ENCODE data around the gene RAB20.

DNA sequence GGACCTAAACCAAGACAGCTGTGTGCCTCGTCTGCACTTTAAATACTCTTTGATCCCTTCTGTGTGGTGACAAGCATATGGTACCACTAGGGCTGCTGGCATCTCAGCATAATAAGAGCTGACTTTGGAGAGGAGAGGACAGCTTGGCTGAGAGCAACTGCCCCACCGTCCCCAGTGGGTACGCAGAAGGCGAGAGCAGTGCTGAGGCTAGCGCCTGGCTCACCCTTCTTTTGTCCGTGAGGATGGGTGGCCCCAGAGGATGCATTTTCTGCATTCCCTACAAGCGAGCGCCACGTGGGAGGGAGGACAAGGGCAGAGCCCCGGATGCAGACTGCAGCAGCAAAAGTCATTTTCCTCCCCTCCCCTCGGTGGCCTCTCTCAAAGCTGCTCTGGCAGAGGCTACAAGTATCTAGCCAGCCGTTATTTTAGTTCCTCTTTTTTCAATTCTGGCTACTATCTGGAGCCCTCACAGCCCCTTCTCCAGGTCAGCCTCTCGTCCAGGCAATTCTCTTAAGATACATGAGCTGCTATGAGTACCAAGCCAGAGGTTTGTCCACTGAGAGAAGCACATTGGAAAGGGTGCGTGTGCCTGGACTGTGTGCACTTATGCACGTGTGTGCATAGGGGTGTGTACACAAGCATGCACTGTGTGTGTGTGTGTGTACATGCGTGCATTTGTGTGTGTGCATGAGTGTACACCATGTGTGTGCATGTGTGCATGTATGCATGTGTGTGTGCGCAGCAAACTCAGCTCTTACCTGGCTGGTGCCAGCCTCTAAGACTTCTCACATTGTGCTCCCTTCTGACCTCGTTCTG is 51.3 kb downstream of the RAB20 start:
- TF ChIP-seq EZH2 (IDR thresholded peaks at IDR 0.05) = no peak
- TF ChIP-seq, protein P1, sequence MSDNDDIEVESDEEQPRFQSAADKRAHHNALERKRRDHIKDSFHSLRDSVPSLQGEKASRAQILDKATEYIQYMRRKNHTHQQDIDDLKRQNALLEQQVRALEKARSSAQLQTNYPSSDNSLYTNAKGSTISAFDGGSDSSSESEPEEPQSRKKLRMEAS (IDR thresholded peaks at IDR 0.05) = no peak
- TF ChIP-seq, protein P2, sequence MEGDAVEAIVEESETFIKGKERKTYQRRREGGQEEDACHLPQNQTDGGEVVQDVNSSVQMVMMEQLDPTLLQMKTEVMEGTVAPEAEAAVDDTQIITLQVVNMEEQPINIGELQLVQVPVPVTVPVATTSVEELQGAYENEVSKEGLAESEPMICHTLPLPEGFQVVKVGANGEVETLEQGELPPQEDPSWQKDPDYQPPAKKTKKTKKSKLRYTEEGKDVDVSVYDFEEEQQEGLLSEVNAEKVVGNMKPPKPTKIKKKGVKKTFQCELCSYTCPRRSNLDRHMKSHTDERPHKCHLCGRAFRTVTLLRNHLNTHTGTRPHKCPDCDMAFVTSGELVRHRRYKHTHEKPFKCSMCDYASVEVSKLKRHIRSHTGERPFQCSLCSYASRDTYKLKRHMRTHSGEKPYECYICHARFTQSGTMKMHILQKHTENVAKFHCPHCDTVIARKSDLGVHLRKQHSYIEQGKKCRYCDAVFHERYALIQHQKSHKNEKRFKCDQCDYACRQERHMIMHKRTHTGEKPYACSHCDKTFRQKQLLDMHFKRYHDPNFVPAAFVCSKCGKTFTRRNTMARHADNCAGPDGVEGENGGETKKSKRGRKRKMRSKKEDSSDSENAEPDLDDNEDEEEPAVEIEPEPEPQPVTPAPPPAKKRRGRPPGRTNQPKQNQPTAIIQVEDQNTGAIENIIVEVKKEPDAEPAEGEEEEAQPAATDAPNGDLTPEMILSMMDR (IDR thresholded peaks at IDR 0.05 in 2 of 3, conservative IDR thresholded peaks at IDR 0.05 in 1 of 3; ENCODE audit: borderline replicate concordance in 1 of 3, insufficient read depth in 1 of 3, low read depth in 2 of 3, low read length in 2 of 3) = no peak
- TF ChIP-seq POLR2AphosphoS5 (IDR thresholded peaks at IDR 0.05; ENCODE audit: low read depth, low read length) = no peak
- no peak for TF ChIP-seq RAD21 (IDR thresholded peaks at IDR 0.05; ENCODE audit: low read depth)
- TF ChIP-seq, protein P3, sequence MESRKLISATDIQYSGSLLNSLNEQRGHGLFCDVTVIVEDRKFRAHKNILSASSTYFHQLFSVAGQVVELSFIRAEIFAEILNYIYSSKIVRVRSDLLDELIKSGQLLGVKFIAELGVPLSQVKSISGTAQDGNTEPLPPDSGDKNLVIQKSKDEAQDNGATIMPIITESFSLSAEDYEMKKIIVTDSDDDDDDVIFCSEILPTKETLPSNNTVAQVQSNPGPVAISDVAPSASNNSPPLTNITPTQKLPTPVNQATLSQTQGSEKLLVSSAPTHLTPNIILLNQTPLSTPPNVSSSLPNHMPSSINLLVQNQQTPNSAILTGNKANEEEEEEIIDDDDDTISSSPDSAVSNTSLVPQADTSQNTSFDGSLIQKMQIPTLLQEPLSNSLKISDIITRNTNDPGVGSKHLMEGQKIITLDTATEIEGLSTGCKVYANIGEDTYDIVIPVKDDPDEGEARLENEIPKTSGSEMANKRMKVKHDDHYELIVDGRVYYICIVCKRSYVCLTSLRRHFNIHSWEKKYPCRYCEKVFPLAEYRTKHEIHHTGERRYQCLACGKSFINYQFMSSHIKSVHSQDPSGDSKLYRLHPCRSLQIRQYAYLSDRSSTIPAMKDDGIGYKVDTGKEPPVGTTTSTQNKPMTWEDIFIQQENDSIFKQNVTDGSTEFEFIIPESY (IDR thresholded peaks at IDR 0.05; ENCODE audit: extremely low read depth, insufficient replicate concordance, low read length) = no peak
- TF ChIP-seq EGR1 (IDR thresholded peaks at IDR 0.05; ENCODE audit: low read depth) = no peak
- no peak for TF ChIP-seq EZH2phosphoT487 (IDR thresholded peaks at IDR 0.05; ENCODE audit: borderline replicate concordance)
- no peak for TF ChIP-seq YY1 (IDR thresholded peaks at IDR 0.05; ENCODE audit: extremely low read depth, insufficient replicate concordance, low read depth, low read length)
- TF ChIP-seq TCF7L2 (IDR thresholded peaks at IDR 0.05; ENCODE audit: borderline replicate concordance, extremely low read depth, insufficient read depth, insufficient read length) = no peak
- TF ChIP-seq POLR2A (IDR thresholded peaks at IDR 0.05; ENCODE audit: borderline replicate concordance, extremely low read depth, insufficient read depth, insufficient read length) = no peak
- TF ChIP-seq ZNF274 (IDR thresholded peaks at IDR 0.05; ENCODE audit: low read depth, low read length) = no peak

Measured in HCT116 (cell line).